ENCODE data around the gene MCC.
A peak's percentile ranks its signal among the peaks of the same experiment; 100 is the strongest.

DNA sequence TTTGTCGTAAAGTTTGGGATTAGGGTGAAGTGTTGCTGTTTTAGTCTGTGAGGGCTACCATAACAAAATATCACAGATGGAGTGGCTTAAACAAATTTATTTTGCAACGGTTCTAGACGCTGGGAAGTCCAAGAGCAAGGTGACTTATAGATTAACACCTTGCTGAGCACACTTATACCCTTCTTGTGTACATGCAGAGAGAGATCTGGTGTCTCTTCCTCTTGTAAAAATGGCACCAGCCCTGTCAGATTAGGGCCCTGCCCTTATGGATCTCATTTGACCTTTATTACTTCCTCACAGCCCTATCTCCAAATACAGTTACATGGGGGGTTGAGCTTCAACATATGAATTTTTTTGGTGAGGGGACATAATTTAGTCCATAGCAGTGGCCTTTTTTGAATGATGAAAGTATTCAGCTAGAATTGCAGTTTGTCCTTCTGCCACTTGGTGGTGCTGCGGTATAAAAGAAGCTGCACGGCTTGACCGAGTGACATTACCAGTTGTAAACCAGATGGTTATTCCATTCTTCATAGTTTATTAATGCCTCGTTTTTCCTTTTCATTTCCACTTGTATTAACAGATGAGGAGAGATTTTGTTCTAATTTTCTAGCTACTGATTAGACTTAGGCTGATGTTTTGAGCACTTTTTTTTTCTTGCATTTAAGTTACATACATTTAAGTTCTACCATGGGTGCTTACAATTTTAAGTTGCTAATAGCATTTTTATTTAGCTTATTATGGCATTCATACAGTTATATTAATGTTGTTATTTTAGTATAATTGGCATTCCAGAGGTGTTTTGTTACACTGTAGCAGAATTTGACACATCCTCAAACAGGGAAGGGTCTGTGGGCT lies 492.3 kb downstream of the MCC start:
- peak; percentile 76 for TF ChIP-seq CTCF (IDR thresholded peaks at IDR 0.05; ENCODE audit: insufficient read depth, low read length, poor library complexity, severe bottlenecking)
- no peak for TF ChIP-seq EZH2phosphoT487 (conservative IDR thresholded peaks at IDR 0.05; ENCODE audit: low read length)
